Panc1 (cell line): ENCODE results near the gene ASCC3. TPM values are rescaled to one million over a fixed set of nuclear protein-coding genes. Genes with fewer than 3 reads are reported as not detected.

Source experiments
- ATAC-seq: fragments of 200-7000 bp; cut with Tn5 transposase; 2 replicates; pipeline ENCODE4 v1.9.1; 2020; ENCODE audit warnings: mild to moderate bottlenecking, moderate library complexity
- BruUV-seq: library from RNA; stranded (reverse); fragments of 400-500 nt; replicated peaks from 2 replicates; lab custom pipeline; 2021; lab: Mats Ljungman, UMichigan
- CTCF ChIA-PET: fragments of 300-600 bp; sonication (Branson Sonifier 250); formaldehyde crosslinking; loops from one replicate; lab custom pipeline; 2022; ENCODE audit warnings: antibody characterized with exemption; lab: Charles Lee
- POLR2A ChIA-PET: fragments of 300-600 bp; sonication (Branson Sonifier 250); formaldehyde crosslinking; loops from one replicate; lab custom pipeline; 2022; ENCODE audit warnings: antibody characterized with exemption; lab: Charles Lee
- DNase-seq: peaks from one replicate; pipeline ENCODE4 v3.0.0-alpha.2; 2010; ENCODE audit warnings: low read depth, low spot score
- H3K27ac ChIP-seq: 2 replicates; pipeline ENCODE4 v1.5.1; 2011; ENCODE audit warnings: mild to moderate bottlenecking, low read length, inconsistent platforms
- H3K27me3 ChIP-seq: fragments of 200-500 bp; sonication (Bioruptor generic); 2 replicates; pipeline ENCODE4 v1.6.0; 2014; ENCODE audit warnings: low read length, inconsistent platforms; ENCODE audit not compliant: control insufficient read depth, insufficient read depth
- H3K36me3 ChIP-seq: fragments of 200-500 bp; sonication (Bioruptor generic); 2 replicates; pipeline ENCODE4 v1.5.1; 2014; ENCODE audit warnings: inconsistent platforms, mild to moderate bottlenecking, low read length, moderate library complexity; ENCODE audit not compliant: control insufficient read depth, insufficient read depth
- H3K4me1 ChIP-seq: 2 replicates; pipeline ENCODE4 v1.5.1; 2011; ENCODE audit warnings: inconsistent platforms, mild to moderate bottlenecking, low read length, moderate library complexity; ENCODE audit not compliant: control insufficient read depth, insufficient read depth
- H3K4me3 ChIP-seq, 2 experiments: 2 replicates each; pipeline ENCODE4 v1.5.1; 2011 to 2012; ENCODE audit warnings: low read depth in 2 of 2, low read length in 2 of 2, mild to moderate bottlenecking in 2 of 2, inconsistent platforms in 1 of 2, moderate library complexity in 1 of 2
- H3K9me3 ChIP-seq: fragments of 200-500 bp; sonication (Bioruptor generic); 2 replicates; pipeline ENCODE4 v1.5.1; 2014; ENCODE audit warnings: low read depth, mild to moderate bottlenecking, inconsistent platforms, low read length, moderate library complexity; ENCODE audit not compliant: control insufficient read depth, insufficient read depth
- CTCF ChIP-seq: fragments of 450-650 bp; IDR thresholded peaks from 2 replicates; pipeline ENCODE4 v1.5.1; 2017; ENCODE audit warnings: mild to moderate bottlenecking
- POLR2AphosphoS5 ChIP-seq: IDR thresholded peaks from 2 replicates; pipeline ENCODE4 v1.6.1; 2012; ENCODE audit warnings: mild to moderate bottlenecking, low read depth, low read length, moderate library complexity
- REST ChIP-seq, 2 experiments: IDR thresholded peaks; 2 replicates each; pipeline ENCODE4 v1.6.1; 2011 to 2012; ENCODE audit warnings: low read depth in 2 of 2, control low read depth in 1 of 2, low read length in 1 of 2, mild to moderate bottlenecking in 1 of 2, moderate library complexity in 1 of 2; ENCODE audit not compliant: insufficient read depth in 1 of 2
- SIN3A ChIP-seq: IDR thresholded peaks from 2 replicates; pipeline ENCODE4 v1.6.1; 2012; ENCODE audit warnings: low read depth, mild to moderate bottlenecking, low read length, moderate library complexity, borderline replicate concordance; ENCODE audit not compliant: insufficient read depth
- TCF7L2 ChIP-seq: IDR thresholded peaks from 2 replicates; pipeline ENCODE4 v1.6.1; 2011; ENCODE audit warnings: mild to moderate bottlenecking, low read depth, low read length, inconsistent platforms
- in situ Hi-C: cut with HindIII; loops from 2 replicates; pipeline ENCODE4 v1.10.0; 2016; ENCODE audit warnings: low sequenced_read_pairs, low pct_unique_long_range_greater_than_20kb
- intact Hi-C: fragments of 100-400 bp; cut with micrococcal nuclease; formaldehyde crosslinking; loops from one replicate; pipeline ENCODE4 v1.10.0; 2022; ENCODE audit not compliant: unreplicated experiment
- total RNA-seq: library from RNA; stranded (reverse); gene quantifications from one replicate; pipeline ENCODE4 v1.2.1, GENCODE V29; 2021; ENCODE audit not compliant: unreplicated experiment

ASCC3 gene
- total RNA-seq, 1 experiment from 2014 or later = 46.9 TPM

GRCh38 chr6:100796049-100796823 lies 84.9 kb downstream of the ASCC3 start:
- intact Hi-C loops = no loop called here
- H3K4me3 ChIP-seq = no peak overlapping the region
- no peaks in the 10 kb centered on the region for H3K9me3 ChIP-seq
- in situ Hi-C loops = no loop called here
- H3K4me1 ChIP-seq = peaks cover 9% of the 10 kb centered on the region; the same call in 1 of the 2 replicates
- TF ChIP-seq CTCF (peak; percentile 16; the same call in 1 of the 2 replicates), TCF7L2 (no peak)
- ATAC-seq (no peak), DNase-seq (no peak)
- H3K27ac ChIP-seq = no peak overlapping the region
- peaks cover 4% of the 10 kb centered on the region; the same call in 1 of the 2 replicates for H3K36me3 ChIP-seq
- CTCF ChIA-PET = no interaction called here
- POLR2A ChIA-PET = no interaction called here
- no TSS peak for BruUV-seq
- H3K27me3 ChIP-seq = no peaks in the 10 kb centered on the region

- Histone ChIP-seq H3K27me3 (no peaks in the 10 kb centered on the region), H3K27ac (no peak overlapping the region), H3K4me1 (no peaks in the 10 kb centered on the region), H3K36me3 (no peaks in the 10 kb centered on the region; the same call in 1 of the 2 replicates), H3K9me3 (no peaks in the 10 kb centered on the region), H3K4me3 (no peak overlapping the region)
- POLR2A ChIA-PET = no interaction called here
- intact Hi-C loops = no loop called here
- in situ Hi-C loops = no loop called here
- CTCF ChIA-PET = no interaction called here
- TF ChIP-seq SIN3A = no peak
- TF ChIP-seq CTCF = no peak
- TF ChIP-seq TCF7L2 = no peak
- TF ChIP-seq POLR2AphosphoS5 = no peak
- TF ChIP-seq REST (IDR thresholded peaks at IDR 0.05; ENCODE audit: insufficient read depth in 1 of 2, low read depth in 2 of 2, low read length in 1 of 2) = no peak
- BruUV-seq = no TSS peak
- ATAC-seq (no peak), DNase-seq (no peak)
These were observed 91.0 kb downstream of the ASCC3 start for GRCh38 chr6:100790084-100790483.
